Measurements from ENCODE around the gene SRY.
"Not testable (repeated sequence)": the region's sequence is repeated elsewhere in the genome, so short reads cannot be mapped to it uniquely, and the experiment has no call there.

The SRY gene

DNA sequence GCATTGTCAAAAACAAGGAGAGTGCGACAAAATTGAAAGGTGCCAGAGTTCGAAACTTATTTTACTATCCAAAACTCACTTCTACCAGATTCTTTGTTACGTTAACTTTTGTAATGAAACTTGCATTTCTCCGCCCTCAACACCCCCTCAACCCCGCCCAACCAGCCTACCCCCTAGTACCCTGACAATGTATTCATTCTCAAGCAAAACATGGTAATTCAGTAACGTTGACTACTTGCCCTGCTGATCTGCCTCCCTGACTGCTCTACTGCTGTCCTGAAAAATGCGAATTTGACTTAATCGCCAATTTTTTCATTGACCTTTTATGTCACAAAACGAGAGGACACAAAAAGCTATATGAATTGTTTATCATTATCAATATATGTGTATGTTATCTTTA is at the start of gene SRY:
SRY (minus strand) TSS at position 83 of the 400 bp plus-strand sequence; CDS start at position 4, 79 bp downstream.
- no peak for DNase-seq

DNA sequence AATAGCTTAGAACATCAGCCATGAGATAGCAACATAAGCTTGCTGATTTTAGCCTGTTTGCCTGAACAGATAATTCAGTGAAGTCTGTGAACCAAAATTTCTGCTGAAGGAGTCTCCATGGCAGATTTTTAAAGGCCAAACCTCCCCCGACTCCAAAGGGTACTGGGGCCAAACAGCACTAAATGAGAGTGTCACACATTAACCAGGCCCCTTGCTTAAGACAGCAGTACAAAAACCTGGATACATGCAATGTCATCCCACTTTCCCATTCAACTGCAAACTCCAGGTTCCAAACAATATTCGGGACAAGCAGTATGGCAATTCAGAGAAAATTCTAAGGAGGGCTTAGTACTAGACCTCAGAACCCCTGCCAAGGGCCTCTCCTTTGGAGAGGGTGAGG is 49.6 kb upstream of the SRY start:
- DNase-seq = no peak

DNA sequence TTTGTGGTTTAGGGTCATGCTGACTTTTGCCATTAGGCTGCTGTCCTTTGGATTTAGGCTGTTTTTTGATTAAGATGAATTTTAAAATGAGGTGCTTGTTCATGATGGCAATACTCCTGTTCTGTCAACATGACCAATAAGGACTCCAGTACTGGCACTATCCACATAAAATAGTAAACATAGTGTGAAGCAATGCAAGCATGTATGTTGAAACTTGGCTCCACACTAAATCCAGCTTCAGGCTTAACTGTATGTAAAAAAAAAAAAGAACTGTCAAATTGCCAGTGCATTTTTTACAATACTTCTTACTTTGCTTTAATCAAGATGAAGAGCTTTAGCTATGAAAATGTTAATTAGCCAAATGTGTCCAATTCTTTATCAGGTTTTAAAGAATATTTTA is 47.7 kb upstream of the SRY start:
- DNase-seq = no peak

DNA sequence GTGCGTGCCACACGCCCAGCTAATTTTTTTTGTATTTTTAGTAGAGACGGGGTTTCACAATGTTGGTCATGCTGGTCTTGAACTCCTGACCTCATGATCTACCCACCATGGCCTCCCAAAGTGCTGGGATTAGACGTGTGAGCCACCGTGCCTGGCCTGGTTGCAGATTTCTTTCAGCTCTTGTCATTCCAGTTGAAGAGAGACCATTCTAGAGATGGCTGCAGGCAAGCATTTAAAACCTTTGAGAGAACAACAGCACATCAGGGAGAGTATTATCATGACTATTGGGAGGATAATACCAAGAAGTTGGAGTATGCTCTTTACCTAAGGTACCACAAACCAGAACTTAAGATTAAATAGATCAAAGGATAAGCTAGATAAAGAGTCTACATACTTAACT is 41.0 kb upstream of the SRY start:
- no peak for DNase-seq

DNA sequence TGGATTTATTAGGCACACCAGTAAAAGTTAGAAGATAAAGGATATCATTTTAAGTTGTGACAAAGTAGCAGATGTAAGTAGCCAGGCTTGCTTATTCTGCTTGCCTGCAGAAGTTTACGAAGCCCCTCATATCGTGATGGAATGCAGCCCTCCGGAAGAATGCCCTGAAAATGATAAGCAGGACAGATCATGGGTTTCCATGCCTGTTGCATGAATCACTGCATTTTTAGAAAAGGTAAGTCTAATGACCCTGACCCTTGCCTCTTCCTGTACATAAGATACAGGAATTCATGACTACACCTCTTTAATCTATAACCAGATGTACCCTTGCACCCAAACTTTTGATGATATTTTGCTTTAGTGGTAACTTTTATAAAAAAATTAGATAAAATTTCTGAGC is 37.0 kb upstream of the SRY start:
- no peak for DNase-seq

DNA sequence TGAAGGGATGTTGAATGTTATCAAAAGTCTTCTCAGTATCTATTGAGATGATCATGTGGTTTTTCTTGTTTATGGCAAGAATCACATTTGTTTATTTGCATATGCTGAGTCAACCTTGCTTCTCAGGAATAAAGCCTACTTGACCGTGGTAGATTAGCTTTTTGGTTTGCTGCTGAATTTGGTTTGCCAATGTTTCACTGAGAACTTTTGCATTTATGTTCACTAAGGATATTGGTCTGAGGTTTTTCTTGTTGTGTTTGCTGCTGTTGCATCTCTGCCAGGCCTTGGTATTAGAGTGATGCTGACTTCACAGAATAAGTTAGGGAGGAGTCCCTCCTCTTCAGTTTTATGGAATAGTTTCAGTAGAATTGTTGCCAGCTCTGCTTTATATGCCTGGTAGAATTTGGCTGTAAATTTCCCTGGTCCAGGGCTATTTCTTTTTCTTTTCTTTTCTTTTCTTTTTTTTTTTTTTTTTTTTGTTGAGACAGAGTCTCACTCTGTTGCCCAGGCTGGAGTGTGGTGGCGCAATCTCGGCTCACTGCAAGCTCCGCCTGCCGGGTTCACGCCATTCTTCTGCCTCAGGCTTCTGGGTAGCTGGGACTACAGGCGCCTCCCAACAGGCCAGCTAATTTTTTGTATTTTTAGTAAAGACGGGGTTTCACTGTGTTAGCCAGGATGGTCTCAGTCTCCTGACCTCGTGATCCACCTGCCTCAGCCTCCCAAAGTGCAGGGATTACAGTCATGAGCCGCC is 29.8 kb upstream of the SRY start:
- DNase-seq = not testable (repeated sequence)

DNA sequence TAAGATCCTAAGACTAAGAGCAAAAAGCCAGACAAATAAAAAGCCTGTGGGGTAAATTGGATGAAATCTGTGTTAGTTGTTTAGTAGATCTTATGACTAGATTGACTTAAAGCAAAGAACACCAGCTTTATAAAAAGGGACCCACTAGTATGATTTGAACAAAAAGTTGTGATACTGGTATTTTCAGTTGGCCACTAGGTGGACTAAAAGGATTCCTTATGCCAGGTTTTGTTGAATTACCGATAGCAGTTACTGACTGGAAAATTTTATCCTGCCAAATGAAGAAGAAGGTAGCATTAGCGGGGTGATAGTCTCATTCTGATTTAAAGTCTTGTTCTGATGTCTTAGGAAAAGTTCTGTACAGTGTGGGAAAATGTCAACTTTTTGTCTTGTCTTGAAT is 12.8 kb upstream of the SRY start:
- DNase-seq = no peak

DNA sequence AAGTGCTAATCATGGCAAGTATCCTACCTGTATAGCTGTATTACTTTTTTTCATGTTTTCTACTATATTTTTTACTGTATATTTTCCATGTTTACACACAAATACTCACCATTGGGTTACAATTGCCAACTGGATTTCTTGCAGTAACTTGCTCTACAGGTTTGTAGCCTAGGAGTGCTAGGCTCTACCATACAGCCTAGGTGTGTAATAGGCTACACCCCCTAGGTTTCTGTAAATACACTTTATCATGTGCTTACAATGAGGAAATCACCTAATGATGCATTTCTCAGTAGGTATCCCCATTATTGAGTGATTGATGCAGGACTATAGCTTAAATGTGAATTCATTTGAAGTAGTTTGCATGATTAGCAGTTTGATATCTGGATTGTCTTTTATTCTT is 10.5 kb upstream of the SRY start:
- no peak for DNase-seq

DNA sequence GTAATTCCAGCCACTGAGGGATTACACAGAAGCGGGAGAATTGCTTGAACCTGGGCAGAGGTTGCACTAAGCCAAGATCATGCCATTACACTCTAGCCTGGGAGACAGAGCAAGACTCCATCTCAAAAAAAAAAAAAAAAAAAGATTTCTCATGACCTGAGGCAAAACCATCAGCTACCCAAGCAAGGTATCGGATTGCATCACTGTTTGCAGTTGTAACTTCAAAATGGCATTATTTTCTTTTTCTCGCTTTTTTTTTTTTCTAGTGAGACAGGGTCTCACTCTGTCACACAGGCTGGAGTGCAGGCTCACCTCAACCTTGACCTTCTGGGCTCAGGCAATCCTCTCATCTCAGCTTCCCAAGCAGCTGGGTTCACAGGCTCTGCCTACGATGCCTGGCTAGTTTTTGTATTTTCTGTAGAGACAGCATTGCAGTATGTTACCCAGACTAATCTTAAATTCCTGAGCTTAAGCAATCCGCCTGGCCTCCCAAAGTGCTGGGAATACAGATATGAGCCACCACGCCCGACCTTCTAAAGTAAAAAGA is 9.6 kb upstream of the SRY start:
- DNase-seq = no peak

DNA sequence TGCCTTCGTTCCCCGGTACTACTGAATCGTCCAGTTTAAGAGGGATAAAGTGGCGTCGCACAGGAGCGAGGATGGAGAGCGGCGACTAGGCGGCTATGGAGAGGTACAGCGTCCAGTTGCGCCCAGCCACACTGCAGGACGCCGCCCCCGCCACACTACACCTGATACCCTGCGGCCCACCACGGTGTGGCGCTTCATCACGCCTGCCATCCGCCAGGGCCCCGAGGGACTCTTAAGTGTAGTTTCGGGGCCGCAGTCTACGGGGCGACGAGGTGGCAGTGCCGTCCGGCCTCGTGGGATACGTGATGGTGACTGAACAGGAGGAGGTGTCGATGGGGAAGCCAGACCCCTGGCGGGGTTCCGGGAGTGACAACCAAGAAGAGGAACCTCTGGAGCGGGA is 2.3 kb upstream of the SRY start:
- DNase-seq = no peak

DNA sequence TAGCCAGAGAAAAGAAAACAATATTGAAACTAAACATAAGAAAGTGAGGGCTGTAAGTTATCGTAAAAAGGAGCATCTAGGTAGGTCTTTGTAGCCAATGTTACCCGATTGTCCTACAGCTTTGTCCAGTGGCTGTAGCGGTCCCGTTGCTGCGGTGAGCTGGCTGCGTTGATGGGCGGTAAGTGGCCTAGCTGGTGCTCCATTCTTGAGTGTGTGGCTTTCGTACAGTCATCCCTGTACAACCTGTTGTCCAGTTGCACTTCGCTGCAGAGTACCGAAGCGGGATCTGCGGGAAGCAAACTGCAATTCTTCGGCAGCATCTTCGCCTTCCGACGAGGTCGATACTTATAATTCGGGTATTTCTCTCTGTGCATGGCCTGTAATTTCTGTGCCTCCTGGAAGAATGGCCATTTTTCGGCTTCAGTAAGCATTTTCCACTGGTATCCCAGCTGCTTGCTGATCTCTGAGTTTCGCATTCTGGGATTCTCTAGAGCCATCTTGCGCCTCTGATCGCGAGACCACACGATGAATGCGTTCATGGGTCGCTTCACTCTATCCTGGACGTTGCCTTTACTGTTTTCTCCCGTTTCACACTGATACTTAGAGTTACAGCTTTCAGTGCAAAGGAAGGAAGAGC is 488 bp downstream of the SRY start:
- DNase-seq = no peak

All from DMS 273 treated with DMSO at 0.1 percent for 48 hours (cell line).